ENCODE measurements around the gene NSL1. TPM values are rescaled to one million over a fixed set of nuclear protein-coding genes. Genes with fewer than 3 reads are reported as not detected.

Gene NSL1
- total and polyA plus RNA-seq, 9 of the 15 experiments (the other 6 are each of a cell fraction or from before 2014, with no cell fraction given), result 53.5 to 108 (median 59.1) TPM

DNA sequence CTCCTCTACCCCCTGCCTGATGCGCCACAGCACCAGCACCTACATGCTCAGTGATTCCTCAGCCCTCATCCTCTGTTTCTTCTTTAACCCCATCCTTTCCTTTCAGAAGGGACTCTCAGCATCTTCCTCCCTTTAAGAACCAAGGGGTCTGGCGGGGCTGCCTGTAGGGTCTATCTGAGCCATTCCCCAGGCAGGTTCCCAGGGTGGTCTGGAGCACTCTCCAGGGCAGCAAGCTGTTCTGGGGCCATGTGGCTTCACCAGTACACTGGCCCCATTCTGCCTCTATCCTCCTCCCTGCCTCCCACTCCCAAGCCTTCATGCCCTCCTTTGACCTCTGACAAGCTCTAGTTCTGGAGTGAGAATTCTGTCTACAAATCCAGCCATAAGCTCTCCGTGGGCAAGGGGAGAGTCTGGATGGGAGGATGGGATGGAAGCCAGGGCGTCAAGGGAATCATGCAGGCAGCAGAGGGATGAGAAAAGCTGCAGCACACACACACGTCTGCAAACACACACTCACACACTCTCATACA is 102.3 kb downstream of the NSL1 start (continued):
- TF ChIP-seq ZNF449 (CRISPR knock-in tag; IDR thresholded peaks at IDR 0.05) (no peak), POLR2B (IDR thresholded peaks at IDR 0.05; ENCODE audit: low read depth, partially characterized antibody) (no peak), CCAR2 (IDR thresholded peaks at IDR 0.05; ENCODE audit: low read depth, low read length) (no peak), SMARCC2 (IDR thresholded peaks at IDR 0.05; ENCODE audit: low read depth) (no peak)

GRCh38 chr1:212688341-212689047 is 103.1 kb downstream of the NSL1 start:
- CTCF ChIA-PET (ENCODE audit: low intra/inter-chr PET ratio), result no interaction called here
- no peaks in the 10 kb centered on the region for H4K20me1 ChIP-seq (replicated peaks; ENCODE audit: control insufficient read depth, insufficient read depth, low read length)
- no peak overlapping the region for H2AFZ ChIP-seq (ENCODE audit: low read depth, low read length)
- no peak overlapping the region for H3K9ac ChIP-seq (ENCODE audit: insufficient read depth in 1 of 2, low read depth in 2 of 2, low read length in 2 of 2)
- intact Hi-C loops (cut with micrococcal nuclease) (no loop called here), in situ Hi-C loops (cut with MboI) (no loop called here)
- H3K4me1 ChIP-seq (replicated peaks in 1 of 2; ENCODE audit: control insufficient read depth in 2 of 2, insufficient read depth in 2 of 2, low read length in 2 of 2), result peaks cover 0 to 3% of the 10 kb centered on the region in 2 experiments; a peak in 2 of 5 replicates
- DNase-seq (ENCODE audit: extremely low read depth in 1 of 4, low spot score in 3 of 4) (no peak), ATAC-seq (no peak), FAIRE-seq (no peak)
- no peaks in the 10 kb centered on the region for H3K79me2 ChIP-seq (ENCODE audit: control insufficient read depth, insufficient read depth, low read length)
- no peaks in the 10 kb centered on the region for H3K9me3 ChIP-seq (replicated peaks; ENCODE audit: control insufficient read depth, insufficient read depth, low read depth, low read length)
- peaks cover 62 to 89% of the 10 kb centered on the region in 2 experiments for H3K27me3 ChIP-seq (ENCODE audit: control insufficient read depth in 2 of 2, insufficient read depth in 2 of 2, low read length in 2 of 2)
- H3K36me3 ChIP-seq (ENCODE audit: control insufficient read depth, insufficient read depth, low read length), result no peaks in the 10 kb centered on the region
- BruUV-seq (replicated peaks), result no TSS peak
- WGBS (ENCODE audit: insufficient coverage, low coverage, missing lambda C conversion rate), result 3% methylated on average over 7 of the region's 7 CpGs
- POLR2A ChIA-PET, result no interaction called here
- H3K4me2 ChIP-seq (ENCODE audit: insufficient read depth, low read length), result no peak overlapping the region
- TF ChIP-seq HDAC8 (tag; IDR thresholded peaks at IDR 0.05) (no peak), ZFP36 (IDR thresholded peaks at IDR 0.05; ENCODE audit: low read depth, low read length, partially characterized antibody) (peak; percentile 82)
- TF ChIP-seq, protein P1, sequence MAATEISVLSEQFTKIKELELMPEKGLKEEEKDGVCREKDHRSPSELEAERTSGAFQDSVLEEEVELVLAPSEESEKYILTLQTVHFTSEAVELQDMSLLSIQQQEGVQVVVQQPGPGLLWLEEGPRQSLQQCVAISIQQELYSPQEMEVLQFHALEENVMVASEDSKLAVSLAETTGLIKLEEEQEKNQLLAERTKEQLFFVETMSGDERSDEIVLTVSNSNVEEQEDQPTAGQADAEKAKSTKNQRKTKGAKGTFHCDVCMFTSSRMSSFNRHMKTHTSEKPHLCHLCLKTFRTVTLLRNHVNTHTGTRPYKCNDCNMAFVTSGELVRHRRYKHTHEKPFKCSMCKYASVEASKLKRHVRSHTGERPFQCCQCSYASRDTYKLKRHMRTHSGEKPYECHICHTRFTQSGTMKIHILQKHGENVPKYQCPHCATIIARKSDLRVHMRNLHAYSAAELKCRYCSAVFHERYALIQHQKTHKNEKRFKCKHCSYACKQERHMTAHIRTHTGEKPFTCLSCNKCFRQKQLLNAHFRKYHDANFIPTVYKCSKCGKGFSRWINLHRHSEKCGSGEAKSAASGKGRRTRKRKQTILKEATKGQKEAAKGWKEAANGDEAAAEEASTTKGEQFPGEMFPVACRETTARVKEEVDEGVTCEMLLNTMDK (IDR thresholded peaks at IDR 0.05; ENCODE audit: borderline replicate concordance, insufficient read depth, low read depth, low read length, poor library complexity, severe bottlenecking), result no peak
- H3K4me3 ChIP-seq, result no peak overlapping the region
- no peaks in the 10 kb centered on the region for H3K9me1 ChIP-seq (ENCODE audit: control insufficient read depth, insufficient read depth, low read length)
- H3K27ac ChIP-seq (ENCODE audit: extremely low read depth, low read depth, low read length), result no peak overlapping the region

All from K562 (cell line).